Heart left ventricle (tissue), 16 donors: ENCODE measurements around the gene CSPG4. TPM values are rescaled to one million over a fixed set of nuclear protein-coding genes. Genes with fewer than 3 reads are reported as not detected.
A peak's percentile ranks its signal among the peaks of the same experiment; 100 is the strongest.

Source experiments
- ATAC-seq, 4 donors: fragments of 200-7000 bp; cut with Tn5 transposase; one replicate each; pipeline ENCODE4 v1.9.1; 2020 to 2022; ENCODE audit warnings: moderate library complexity in 4 of 4, mild to moderate bottlenecking in 3 of 4, moderate number of reproducible peaks in 1 of 4
- DNase-seq, 5 donors: peaks; one replicate each; pipeline ENCODE4 v3.0.0-alpha.2; 2020
- H3K27ac ChIP-seq, 12 donors: fragments of 200-600 bp; sonication (generic) in 4 of 12; one replicate each; pipeline versions ENCODE4 v1.5.0 to v1.8.0; 2016 to 2022; ENCODE audit warnings: mild to moderate bottlenecking in 2 of 12
- H3K27me3 ChIP-seq, 9 donors: fragments of 200-600 bp; sonication (generic) in 2 of 9; one replicate each; pipeline versions ENCODE4 v1.5.1 to v1.8.0; 2016 to 2022; ENCODE audit warnings: mild to moderate bottlenecking in 3 of 9
- H3K36me3 ChIP-seq, 9 donors: fragments of 200-600 bp; sonication (generic) in 2 of 9; one replicate each; pipeline versions ENCODE4 v1.5.0 to v1.8.0; 2018 to 2022; ENCODE audit warnings: mild to moderate bottlenecking in 2 of 9
- H3K4me1 ChIP-seq, 12 donors: fragments of 200-600 bp; sonication (generic) in 4 of 12; one replicate each; pipeline versions ENCODE4 v1.5.0 to v1.8.0; 2016 to 2022; ENCODE audit warnings: mild to moderate bottlenecking in 3 of 12
- H3K4me3 ChIP-seq, 12 donors: fragments of 200-600 bp; sonication (generic) in 4 of 12; one replicate each; pipeline versions ENCODE4 v1.5.0 to v1.8.0; 2017 to 2022; ENCODE audit warnings: mild to moderate bottlenecking in 9 of 12, moderate library complexity in 4 of 12
- H3K9me3 ChIP-seq, 12 donors: fragments of 200-600 bp; sonication (generic) in 4 of 12; one replicate each; pipeline versions ENCODE4 v1.5.0 to v1.8.0; 2016 to 2022; ENCODE audit warnings: mild to moderate bottlenecking in 1 of 12
- POLR2A ChIP-seq, 2 donors: fragments of 450-650 bp; IDR thresholded peaks; one replicate each; pipeline ENCODE4 v1.6.1; 2017; ENCODE audit warnings: antibody characterized with exemption in 2 of 2, mild to moderate bottlenecking in 2 of 2, moderate library complexity in 2 of 2
- WGBS, 4 donors: extraction: QIAGEN DNeasy Blood & Tissue Kit in 2 of 4; methylation state at CpG; one replicate each; pipeline versions ENCODE4 v1.1.5 to v1.1.7; 2013 to 2018; 5-methylcytosine and 5-hydroxymethylcytosine counted together
- intact Hi-C, 10 donors: fragments of 100-400 bp; cut with DNase I; formaldehyde crosslinking; loops; one replicate each; pipeline versions ENCODE4 v1.11.1 to v1.14.2; 2022
- polyA plus RNA-seq, 2 donors: library from polyadenylated mRNA; stranded (reverse); fragments of 200-250 nt; gene quantifications; one replicate each; pipeline ENCODE4 v1.2.3, GENCODE V29; 2013
- total RNA-seq, 9 donors: library from RNA; depleted of rRNA in 2 of 9; stranded (reverse); fragments of >200 nt in 2 of 9; fragmentation: NEBNext Ultra II Directional in 3 of 9; extraction: Animal tissue kit (Norgen Biotek cat#: 25700) in 3 of 9; gene quantifications; one replicate each; pipeline versions ENCODE4 v1.1.0 to v1.2.4, GENCODE V29; 2016 to 2023
- TF ChIP-seq, protein P1 (sequence below), 12 donors: fragments of 200-600 bp; sonication (generic) in 4 of 12; IDR thresholded peaks; one replicate each; pipeline versions ENCODE4 v1.5.0 to v1.8.0; 2018 to 2022; ENCODE audit warnings: antibody characterized with exemption in 12 of 12, mild to moderate bottlenecking in 5 of 12
- donor health status: ischemic (EF 13 %, LVEDD 7.1; RV severe dilation, severe dysfunction).
- donor health status: healthy with polysubstance abuse.
- donor health status: DM: no; HTN: yes; CAD: no.
- donor health status: DM: no; HTN: no; CAD: no.
- donor health status: ischemic (EF 25% LVEDD 6.9; RV normal size, moderate dysfunction).
- donor health status: ischemic (EF 25% LVEDD 5.7; RV mildly dilated, moderate dysfunction).
- donor health status: healthy.
- donor health status: DM: yes; HTN: yes; CAD: no.
- donor health status: ischemic (EF 35%, LVEDD 5.7; RV mildly dilated, moderate dysfunction).
- donor health status: nonischemic (EF 11% LVEDD 7.7; RV severe dilation, severe dysfunction).
- donor health status: DM: yes; HTN: yes; CAD: no.
- donor health status: PGD.
- donor health status: ischemic (EF 29% LVEDD 5.4; RV normal size, mild dysfunction).
- donor health status: nonischemic (EF 23%, LVEDD 6.1; RV moderate dilation, normal function).

Gene CSPG4
- total and polyA plus RNA-seq, 11 donors: 8.5 to 46.9 (median 13.9) TPM

DNA sequence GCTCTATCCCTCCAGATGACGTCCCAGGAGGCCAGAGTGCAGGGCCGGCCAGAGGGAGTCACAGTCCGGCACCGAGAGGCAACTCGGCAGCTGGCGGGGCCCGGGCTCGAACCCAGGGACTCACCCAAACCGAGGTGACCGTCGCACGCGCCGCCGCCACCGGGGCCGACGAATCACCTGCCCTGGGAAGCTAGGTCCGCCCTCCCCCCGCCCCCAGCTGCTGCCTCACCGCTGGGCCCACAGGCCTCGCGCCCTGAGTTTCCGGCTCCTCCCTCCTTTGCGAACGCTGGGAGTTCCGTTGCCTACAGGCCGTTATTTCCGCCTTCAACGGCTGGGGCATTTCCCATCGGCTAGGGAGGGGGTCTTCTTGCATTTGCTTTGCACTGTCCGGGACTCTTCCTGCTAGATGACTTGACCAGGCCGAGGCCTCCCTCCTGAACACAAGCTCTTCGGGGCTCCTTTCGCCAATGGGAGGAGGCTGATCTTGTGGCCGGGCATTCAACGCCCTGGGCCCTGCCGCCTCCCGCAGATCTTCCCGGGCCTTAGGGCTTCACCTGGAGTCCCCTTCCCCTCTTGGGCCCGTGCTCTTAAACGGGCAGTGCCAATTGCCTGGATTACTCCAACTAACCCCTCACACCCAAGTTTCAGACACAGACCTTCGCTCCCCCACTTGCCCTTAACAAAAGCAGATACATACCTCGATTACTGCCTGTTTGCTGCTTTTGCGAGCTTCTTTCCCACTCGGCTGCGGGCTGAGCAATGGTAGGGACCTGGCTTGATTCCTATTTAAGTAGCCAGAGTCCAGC lies 86.9 kb downstream of the CSPG4 start, which contains the start of gene SNUPN:
Gene SNUPN (minus strand): TSS at position 184 of the 806 bp plus-strand sequence. CDS start 4,674 bp downstream, outside the sequence.
- intact Hi-C loops: loop anchor here in 5 of 10 donors (1.0 to 10.0 kb wide), 8 partner anchors 13 to 257 kb away; partner anchors contain the start of genes SIN3A (in 3 of the 5), PTPN9 (in 2 of the 5) and MAN2C1 (in 1 of the 5)
- Histone ChIP-seq H3K4me1 (peaks cover 0 to 25% (median 13%) of the 10 kb centered on the region in 12 donors), H3K27ac (peak within 1 kb of the TSS; percentile 93 to 100 (median 97)), H3K9me3 (no peaks in the 10 kb centered on the region), H3K27me3 (no peaks in the 10 kb centered on the region), H3K36me3 (no peaks in the 10 kb centered on the region), H3K4me3 (peak within 1 kb of the TSS; percentile 67 to 98 (median 81))
- ATAC-seq: peak; percentile 85 to 95 (median 94)
- WGBS, 4 donors: 1 to 2% (median 2%) methylated on average over 32 to 47 of the region's 47 CpGs
- peak; percentile 96 to 97 (median 96) for DNase-seq
- TF ChIP-seq, protein P1, sequence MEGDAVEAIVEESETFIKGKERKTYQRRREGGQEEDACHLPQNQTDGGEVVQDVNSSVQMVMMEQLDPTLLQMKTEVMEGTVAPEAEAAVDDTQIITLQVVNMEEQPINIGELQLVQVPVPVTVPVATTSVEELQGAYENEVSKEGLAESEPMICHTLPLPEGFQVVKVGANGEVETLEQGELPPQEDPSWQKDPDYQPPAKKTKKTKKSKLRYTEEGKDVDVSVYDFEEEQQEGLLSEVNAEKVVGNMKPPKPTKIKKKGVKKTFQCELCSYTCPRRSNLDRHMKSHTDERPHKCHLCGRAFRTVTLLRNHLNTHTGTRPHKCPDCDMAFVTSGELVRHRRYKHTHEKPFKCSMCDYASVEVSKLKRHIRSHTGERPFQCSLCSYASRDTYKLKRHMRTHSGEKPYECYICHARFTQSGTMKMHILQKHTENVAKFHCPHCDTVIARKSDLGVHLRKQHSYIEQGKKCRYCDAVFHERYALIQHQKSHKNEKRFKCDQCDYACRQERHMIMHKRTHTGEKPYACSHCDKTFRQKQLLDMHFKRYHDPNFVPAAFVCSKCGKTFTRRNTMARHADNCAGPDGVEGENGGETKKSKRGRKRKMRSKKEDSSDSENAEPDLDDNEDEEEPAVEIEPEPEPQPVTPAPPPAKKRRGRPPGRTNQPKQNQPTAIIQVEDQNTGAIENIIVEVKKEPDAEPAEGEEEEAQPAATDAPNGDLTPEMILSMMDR (IDR thresholded peaks at IDR 0.05): no peak
- TF ChIP-seq POLR2A (IDR thresholded peaks at IDR 0.05): peak in 1 of 2 donors; percentile 57

Other genes starting within 250 kb of the CSPG4 start
- 10 to 100 TPM in 3 of 9 donors, 1 to 10 TPM in 6; 4.6 to 16.8 (median 8.8) TPM for gene PTPN9, start 133.5 kb downstream of the CSPG4 start, total RNA-seq
- gene PTPN9, start 133.5 kb downstream of the CSPG4 start, polyA plus RNA-seq: 1 to 10 TPM; 2.4 to 7.7 TPM
- 10 to 100 TPM; 13.2 to 21.6 (median 14.5) TPM for gene SNUPN, start 87.1 kb downstream of the CSPG4 start, total RNA-seq
- 10 to 100 TPM; 14.1 to 15.5 TPM for gene SNUPN, start 87.1 kb downstream of the CSPG4 start, polyA plus RNA-seq
- gene IMP3, start 72.6 kb downstream of the CSPG4 start, total RNA-seq: 100 to 1,000 TPM in 2 of 9 donors, 10 to 100 TPM in 7; 37.1 to 151 (median 44.5) TPM
- gene IMP3, start 72.6 kb downstream of the CSPG4 start, polyA plus RNA-seq: 10 to 100 TPM; 38.4 to 88.1 TPM
- 10 to 100 TPM in 6 of 9 donors, 1 to 10 TPM in 3; 8.3 to 20.9 (median 11.6) TPM for gene SNX33, start 64.9 kb downstream of the CSPG4 start, total RNA-seq
- gene SNX33, start 64.9 kb downstream of the CSPG4 start, polyA plus RNA-seq: 1 to 10 TPM; 7.7 to 9.2 TPM
- 10 to 100 TPM; 22.8 to 39.4 (median 28.5) TPM for gene UBE2Q2, start 130.6 kb upstream of the CSPG4 start, total RNA-seq
- 10 to 100 TPM; 13.6 to 18.2 TPM for gene UBE2Q2, start 130.6 kb upstream of the CSPG4 start, polyA plus RNA-seq
- 10 to 100 TPM in 8 of 9 donors, 1 to 10 TPM in 1; 6.8 to 24.9 (median 19.7) TPM for gene FBXO22, start 191.0 kb upstream of the CSPG4 start, total RNA-seq
- gene FBXO22, start 191.0 kb upstream of the CSPG4 start, polyA plus RNA-seq: 10 to 100 TPM in 1 of 2 donors, 1 to 10 TPM in 1; 6.1 to 20.2 TPM